Sigmoid colon (tissue), 7 donors: ENCODE results near the gene ZNF839. TPM values are rescaled to one million over a fixed set of nuclear protein-coding genes. Genes with fewer than 3 reads are reported as not detected.

Experiments
- DNase-seq: peaks from one replicate; pipeline ENCODE4 v3.0.0-alpha.2; 2019
- H3K27ac ChIP-seq, 4 donors: fragments of 200-600 bp; sonication (generic); one replicate each; pipeline ENCODE4 v1.5.1; 2016 to 2019; ENCODE audit warnings: mild to moderate bottlenecking in 1 of 4
- H3K27me3 ChIP-seq, 3 donors: fragments of 200-600 bp; sonication (generic); one replicate each; pipeline ENCODE4 v1.5.1; 2019; ENCODE audit warnings: mild to moderate bottlenecking in 1 of 3
- H3K36me3 ChIP-seq, 4 donors: fragments of 200-600 bp; sonication (generic); one replicate each; pipeline ENCODE4 v1.5.1; 2016 to 2019
- H3K4me1 ChIP-seq, 4 donors: fragments of 200-600 bp; sonication (generic); one replicate each; pipeline ENCODE4 v1.5.1; 2017 to 2019
- H3K4me3 ChIP-seq, 4 donors: fragments of 200-600 bp; sonication (generic); one replicate each; pipeline ENCODE4 v1.5.1; 2017 to 2019; ENCODE audit warnings: mild to moderate bottlenecking in 2 of 4, moderate library complexity in 1 of 4
- H3K9me3 ChIP-seq, 4 donors: fragments of 200-600 bp in 3 of 4; sonication (generic) in 3 of 4; one replicate each; pipeline versions ENCODE4 v1.5.1 to v1.6.1; 2013 to 2019
- CTCF ChIP-seq, 4 experiments: fragments of 450-650 bp in 3 of 4; fragments of 200-600 bp in 1 of 4; IDR thresholded peaks; one replicate each; pipeline ENCODE4 v1.5.1; 2016 to 2019; ENCODE audit warnings: antibody characterized with exemption in 4 of 4, mild to moderate bottlenecking in 3 of 4, moderate library complexity in 2 of 4
- EP300 ChIP-seq, 4 donors: sonication (generic); formaldehyde crosslinking; IDR thresholded peaks; one replicate each; pipeline ENCODE4 v1.6.1; 2017; ENCODE audit warnings: antibody characterized with exemption in 4 of 4
- POLR2A ChIP-seq, 2 donors: fragments of 450-650 bp; IDR thresholded peaks; one replicate each; pipeline ENCODE4 v1.6.1; 2016; ENCODE audit warnings: antibody characterized with exemption in 2 of 2, mild to moderate bottlenecking in 2 of 2, moderate library complexity in 2 of 2
- POLR2AphosphoS5 ChIP-seq, 4 donors: sonication (generic); formaldehyde crosslinking; IDR thresholded peaks; one replicate each; pipeline ENCODE4 v1.6.1; 2017; ENCODE audit warnings: antibody characterized with exemption in 4 of 4
- WGBS, 2 donors: extraction: QIAGEN DNeasy Blood & Tissue Kit; methylation state at CpG; one replicate each; pipeline ENCODE4 v1.1.7; 2013; 5-methylcytosine and 5-hydroxymethylcytosine counted together
- intact Hi-C: fragments of 100-400 bp; cut with DNase I; formaldehyde crosslinking; loops from one replicate; pipeline ENCODE4 v1.15.1; 2023
- polyA plus RNA-seq, 3 donors: library from polyadenylated mRNA; stranded (reverse); fragments of 200-250 nt; gene quantifications; one replicate each; pipeline ENCODE4 v1.2.3, GENCODE V29; 2013
- total RNA-seq, 4 donors: library from RNA; depleted of rRNA; stranded (reverse); fragments of >200 nt; gene quantifications; one replicate each; pipeline ENCODE4 v1.1.0, GENCODE V29; 2016
- donor health status: healthy with polysubstance abuse.
- donor health status: Bipolar disorder and iron deficiency.
- donor health status: healthy.

The ZNF839 gene
- total and polyA plus RNA-seq, 7 donors: 4.6 to 12.2 (median 7.9) TPM

- no peak for TF ChIP-seq EP300 (IDR thresholded peaks at IDR 0.05)
- no peak for TF ChIP-seq CTCF (IDR thresholded peaks at IDR 0.05)
- TF ChIP-seq POLR2A (IDR thresholded peaks at IDR 0.05): no peak
- TF ChIP-seq POLR2AphosphoS5 (IDR thresholded peaks at IDR 0.05): no peak
- intact Hi-C loops: no loop called here
- H3K4me1 ChIP-seq: no peaks in the 10 kb centered on the region
Observed at GRCh38 chr14:102342238-102342637, 22.7 kb downstream of the ZNF839 start.

DNA sequence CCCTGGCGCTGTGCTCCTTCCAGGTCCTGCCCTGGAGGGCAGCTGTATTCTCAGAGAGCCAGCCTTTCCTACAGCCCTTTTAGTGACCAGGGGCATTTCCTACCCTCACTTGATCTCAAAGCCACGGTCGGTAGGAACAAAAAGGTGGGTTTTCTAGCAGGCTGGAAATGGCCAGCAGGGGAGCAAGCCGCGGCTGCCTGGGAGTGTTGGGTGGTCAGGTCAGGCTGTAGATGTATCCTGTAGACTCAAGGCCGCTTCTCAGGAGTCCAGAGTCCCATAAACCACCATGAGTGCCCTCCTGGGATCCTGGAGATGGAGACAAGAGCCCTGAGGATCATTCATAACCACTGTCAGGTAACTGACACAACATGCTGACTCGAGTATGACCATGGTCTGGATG, 24.5 kb downstream of the ZNF839 start:
- H3K4me3 ChIP-seq: no peak overlapping the region
- no peaks in the 10 kb centered on the region for H3K27me3 ChIP-seq
- no peak overlapping the region for H3K27ac ChIP-seq
- H3K9me3 ChIP-seq: no peaks in the 10 kb centered on the region
- WGBS, 2 donors: 91 to 92% methylated on average over 7 of the region's 7 CpGs
- intact Hi-C loops: no loop called here
- TF ChIP-seq EP300 (IDR thresholded peaks at IDR 0.05) (no peak), CTCF (IDR thresholded peaks at IDR 0.05) (no peak), POLR2AphosphoS5 (IDR thresholded peaks at IDR 0.05) (no peak)
- peaks cover 17 to 95% (median 47%) of the 10 kb centered on the region in 4 donors for H3K36me3 ChIP-seq
- H3K4me1 ChIP-seq: no peaks in the 10 kb centered on the region
- no peak for DNase-seq

More at GRCh38 chr14:102342238-102342637, 22.7 kb downstream of the ZNF839 start:
- no peak for DNase-seq
- WGBS, 2 donors: 90 to 92% methylated on average over 5 of the region's 5 CpGs
- Histone ChIP-seq H3K27ac (no peak overlapping the region), H3K36me3 (peaks cover 16 to 93% (median 34%) of the 10 kb centered on the region in 4 donors), H3K27me3 (no peaks in the 10 kb centered on the region), H3K9me3 (no peaks in the 10 kb centered on the region), H3K4me3 (no peak overlapping the region)

DNA sequence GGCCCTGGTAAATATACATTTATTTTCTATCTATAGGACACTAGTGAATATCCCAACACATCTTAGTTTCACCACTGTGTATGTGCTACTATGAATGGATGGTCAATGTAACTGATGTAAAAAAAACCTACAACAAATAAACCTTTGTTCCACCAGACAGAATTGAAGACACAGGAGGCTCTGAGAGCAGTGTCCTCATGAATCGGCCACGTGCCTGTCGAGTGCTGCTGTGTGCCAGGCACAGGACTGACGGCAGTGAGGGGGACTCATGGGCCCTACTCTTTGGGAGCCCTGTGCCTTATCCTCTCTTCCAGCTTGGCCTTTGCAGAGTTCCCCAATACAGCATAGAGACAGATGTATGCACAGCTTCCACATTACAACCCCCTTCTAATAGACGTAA, 24.9 kb downstream of the ZNF839 start:
- no peak overlapping the region for H3K4me3 ChIP-seq
- H3K27ac ChIP-seq: no peak overlapping the region
- DNase-seq: no peak
- 85 to 93% methylated on average over 5 of the region's 5 CpGs for WGBS, 2 donors
- intact Hi-C loops: no loop called here
- TF ChIP-seq CTCF (IDR thresholded peaks at IDR 0.05) (no peak), POLR2AphosphoS5 (IDR thresholded peaks at IDR 0.05) (no peak), EP300 (IDR thresholded peaks at IDR 0.05) (no peak), POLR2A (IDR thresholded peaks at IDR 0.05) (no peak)
- no peaks in the 10 kb centered on the region for H3K4me1 ChIP-seq
- no peaks in the 10 kb centered on the region for H3K27me3 ChIP-seq
- H3K36me3 ChIP-seq: peaks cover 17 to 95% (median 48%) of the 10 kb centered on the region in 4 donors
- no peaks in the 10 kb centered on the region for H3K9me3 ChIP-seq

DNA sequence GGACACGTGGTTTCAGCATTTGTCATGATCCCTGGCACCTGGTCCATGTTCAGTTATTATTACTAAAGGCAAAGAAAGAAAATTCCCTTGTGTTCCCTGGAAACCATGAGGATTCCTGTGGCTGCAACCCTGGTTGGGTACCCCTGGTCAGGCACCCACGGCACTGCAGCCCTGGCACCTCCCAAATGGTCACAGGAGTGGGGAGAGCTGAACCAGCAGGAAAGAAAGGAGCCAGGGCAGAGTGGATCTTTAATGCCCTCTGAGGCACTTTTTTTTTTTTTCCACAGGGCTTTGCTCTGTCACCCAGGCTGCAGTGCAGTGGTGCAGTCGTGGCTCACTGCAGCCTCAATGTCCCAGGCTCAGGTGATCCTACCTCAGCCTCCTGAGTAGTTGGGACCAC, 25.7 kb downstream of the ZNF839 start:
- Histone ChIP-seq H3K27ac (no peak overlapping the region), H3K4me3 (no peak overlapping the region), H3K9me3 (no peaks in the 10 kb centered on the region), H3K36me3 (peaks cover 17 to 96% (median 51%) of the 10 kb centered on the region in 4 donors), H3K4me1 (no peaks in the 10 kb centered on the region), H3K27me3 (no peaks in the 10 kb centered on the region)
- no peak for TF ChIP-seq CTCF (IDR thresholded peaks at IDR 0.05)
- TF ChIP-seq POLR2A (IDR thresholded peaks at IDR 0.05): no peak
- no peak for TF ChIP-seq POLR2AphosphoS5 (IDR thresholded peaks at IDR 0.05)
- TF ChIP-seq EP300 (IDR thresholded peaks at IDR 0.05): no peak
- intact Hi-C loops: no loop called here
- no peak for DNase-seq
- 87 to 88% methylated on average over 3 of the region's 3 CpGs for WGBS, 2 donors

DNA sequence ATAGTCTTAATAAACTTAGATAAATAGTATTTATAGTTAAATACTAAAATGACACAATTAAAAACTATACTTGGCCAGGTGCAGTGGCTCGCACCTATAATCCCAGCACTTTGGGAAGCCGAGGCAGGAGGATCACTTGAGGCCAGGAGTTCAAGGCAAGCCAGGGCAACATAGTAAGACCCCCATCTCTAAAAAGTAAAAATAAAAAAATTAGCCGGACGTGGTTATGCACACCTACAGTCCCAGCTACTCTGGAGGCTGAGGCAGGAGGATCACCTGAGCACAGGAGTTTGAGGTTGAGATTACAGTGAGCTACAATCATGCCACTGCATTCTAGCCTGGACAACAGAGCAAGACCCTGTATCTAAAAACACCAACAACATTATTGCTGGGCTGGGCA, 27.1 kb downstream of the ZNF839 start:
- Histone ChIP-seq H3K27me3 (no peaks in the 10 kb centered on the region), H3K27ac (no peak overlapping the region), H3K9me3 (no peaks in the 10 kb centered on the region), H3K4me3 (no peak overlapping the region), H3K36me3 (peaks cover 17 to 90% (median 51%) of the 10 kb centered on the region in 4 donors), H3K4me1 (no peaks in the 10 kb centered on the region)
- intact Hi-C loops: no loop called here
- TF ChIP-seq POLR2AphosphoS5 (IDR thresholded peaks at IDR 0.05) (no peak), CTCF (IDR thresholded peaks at IDR 0.05) (no peak), EP300 (IDR thresholded peaks at IDR 0.05) (no peak), POLR2A (IDR thresholded peaks at IDR 0.05) (no peak)
- DNase-seq: no peak
- WGBS, 2 donors: 97 to 98% methylated on average over 4 of the region's 4 CpGs
